GM12878 (cell line): ENCODE measurements around the gene BBS9. TPM values are rescaled to one million over a fixed set of nuclear protein-coding genes. Genes with fewer than 3 reads are reported as not detected.

Source experiments
- BCLAF1 ChIP-seq: fragments of 450-650 bp; IDR thresholded peaks from 2 replicates; pipeline ENCODE4 v1.6.1; 2017; ENCODE audit warnings: antibody characterized with exemption, mild to moderate bottlenecking, moderate library complexity
- CEBPZ ChIP-seq: fragments of 150-350 bp; IDR thresholded peaks from 2 replicates; pipeline ENCODE4 v1.6.1; 2016; ENCODE audit warnings: low read depth, low read length
- ETV6 ChIP-seq, 2 experiments: fragments of 450-650 bp in 1 of 2; IDR thresholded peaks in 1 of 2; conservative IDR thresholded peaks in 1 of 2; 2 replicates each; pipeline ENCODE4 v1.6.1; 2014; ENCODE audit warnings: antibody characterized with exemption in 1 of 2, borderline replicate concordance in 1 of 2, low read depth in 1 of 2, mild to moderate bottlenecking in 1 of 2, moderate library complexity in 1 of 2
- KAT2A ChIP-seq: conservative IDR thresholded peaks from 2 replicates; pipeline ENCODE4 v1.6.1; 2011; ENCODE audit warnings: low read depth, low read length; ENCODE audit not compliant: control insufficient read depth
- MAX ChIP-seq: IDR thresholded peaks from 2 replicates; pipeline ENCODE4 v1.6.1; 2012; ENCODE audit warnings: low read depth, low read length, improper control_type of control experiment
- MXI1 ChIP-seq: fragments of 150-350 bp; IDR thresholded peaks from 2 replicates; pipeline ENCODE4 v1.6.1; 2011; ENCODE audit warnings: low read depth, mild to moderate bottlenecking, inconsistent platforms, low read length, improper control_type of control experiment
- SIX5 ChIP-seq: IDR thresholded peaks from 2 replicates; pipeline ENCODE4 v1.6.1; 2011; ENCODE audit warnings: mild to moderate bottlenecking, low read depth, low read length, moderate library complexity; ENCODE audit not compliant: severe bottlenecking
- SP1 ChIP-seq: IDR thresholded peaks from one replicate; pipeline ENCODE4 v1.6.1; 2011; ENCODE audit warnings: low read depth, low read length
- ZBED1 ChIP-seq: IDR thresholded peaks from 2 replicates; pipeline ENCODE4 v1.6.1; 2016; ENCODE audit warnings: borderline replicate concordance
- ZSCAN29 ChIP-seq: fragments of 450-650 bp; IDR thresholded peaks from 2 replicates; pipeline ENCODE4 v1.6.1; 2017; ENCODE audit warnings: mild to moderate bottlenecking, moderate library complexity
- polyA plus RNA-seq, 11 experiments: library from polyadenylated mRNA; depleted of rRNA in 4 of 11; unstranded in 6 of 11; stranded (reverse) in 5 of 11; fragments of >200 nt; fragmentation: Nextera tagmentation in 4 of 11; fragmentation: Illumina TruSeq in 1 of 11; extraction: Ambion mirVana in 4 of 11; extraction: Trizol in 1 of 11; gene quantifications; 1 replicate in 1 of 11; 2 replicates in 10 of 11; pipeline versions ENCODE4 v1.2.1 to v1.2.3, GENCODE V29; 2011 to 2016; ENCODE audit warnings: inconsistent platforms in 2 of 11, missing spikeins in 2 of 11, low read depth in 1 of 11
- total RNA-seq, 4 experiments: library from RNA; depleted of rRNA in 3 of 4; stranded (reverse); fragments of >200 nt in 3 of 4; fragmentation: Illumina TruSeq in 1 of 4; extraction: Trizol in 1 of 4; gene quantifications; 2 replicates each; pipeline versions ENCODE4 v1.2.1 to v1.2.3, GENCODE V29; 2013 to 2021
- TF ChIP-seq, protein P1 (sequence below): fragments of 450-650 bp; IDR thresholded peaks from 2 replicates; pipeline ENCODE4 v1.6.1; 2016; ENCODE audit warnings: mild to moderate bottlenecking
- TF ChIP-seq, protein P2 (sequence below): fragments of 450-650 bp; IDR thresholded peaks from 2 replicates; pipeline ENCODE4 v1.6.1; 2017; ENCODE audit warnings: mild to moderate bottlenecking, moderate library complexity
- TF ChIP-seq, protein P3 (sequence below): fragments of 450-650 bp; IDR thresholded peaks from 2 replicates; pipeline ENCODE4 v1.6.1; 2016; ENCODE audit warnings: mild to moderate bottlenecking

Gene BBS9
- total and polyA plus RNA-seq, 10 of the 15 experiments (the other 5 are each of a cell fraction or from before 2014, with no cell fraction given): 1.2 to 5.6 (median 2.3) TPM

GRCh38 chr7:33107136-33108066 is 22.0 kb upstream of the BBS9 start (continued):
- TF ChIP-seq BCLAF1 (no peak), MXI1 (0 out of 2 replicates have a peak, but pooled peaks have one; percentile 20), CEBPZ (no peak), SP1 (no peak), MAX (no peak), ZSCAN29 (no peak), SIX5 (no peak), ETV6 (conservative IDR thresholded peaks at IDR 0.05 in 1 of 2, IDR thresholded peaks at IDR 0.05 in 1 of 2; ENCODE audit: borderline replicate concordance in 1 of 2, low read depth in 1 of 2) (no peak), ZBED1 (no peak), KAT2A (no peak)
- TF ChIP-seq, protein P1, sequence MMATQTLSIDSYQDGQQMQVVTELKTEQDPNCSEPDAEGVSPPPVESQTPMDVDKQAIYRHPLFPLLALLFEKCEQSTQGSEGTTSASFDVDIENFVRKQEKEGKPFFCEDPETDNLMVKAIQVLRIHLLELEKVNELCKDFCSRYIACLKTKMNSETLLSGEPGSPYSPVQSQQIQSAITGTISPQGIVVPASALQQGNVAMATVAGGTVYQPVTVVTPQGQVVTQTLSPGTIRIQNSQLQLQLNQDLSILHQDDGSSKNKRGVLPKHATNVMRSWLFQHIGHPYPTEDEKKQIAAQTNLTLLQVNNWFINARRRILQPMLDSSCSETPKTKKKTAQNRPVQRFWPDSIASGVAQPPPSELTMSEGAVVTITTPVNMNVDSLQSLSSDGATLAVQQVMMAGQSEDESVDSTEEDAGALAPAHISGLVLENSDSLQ: 0 out of 2 replicates have a peak, but pooled peaks have one; percentile 11
- TF ChIP-seq, protein P2, sequence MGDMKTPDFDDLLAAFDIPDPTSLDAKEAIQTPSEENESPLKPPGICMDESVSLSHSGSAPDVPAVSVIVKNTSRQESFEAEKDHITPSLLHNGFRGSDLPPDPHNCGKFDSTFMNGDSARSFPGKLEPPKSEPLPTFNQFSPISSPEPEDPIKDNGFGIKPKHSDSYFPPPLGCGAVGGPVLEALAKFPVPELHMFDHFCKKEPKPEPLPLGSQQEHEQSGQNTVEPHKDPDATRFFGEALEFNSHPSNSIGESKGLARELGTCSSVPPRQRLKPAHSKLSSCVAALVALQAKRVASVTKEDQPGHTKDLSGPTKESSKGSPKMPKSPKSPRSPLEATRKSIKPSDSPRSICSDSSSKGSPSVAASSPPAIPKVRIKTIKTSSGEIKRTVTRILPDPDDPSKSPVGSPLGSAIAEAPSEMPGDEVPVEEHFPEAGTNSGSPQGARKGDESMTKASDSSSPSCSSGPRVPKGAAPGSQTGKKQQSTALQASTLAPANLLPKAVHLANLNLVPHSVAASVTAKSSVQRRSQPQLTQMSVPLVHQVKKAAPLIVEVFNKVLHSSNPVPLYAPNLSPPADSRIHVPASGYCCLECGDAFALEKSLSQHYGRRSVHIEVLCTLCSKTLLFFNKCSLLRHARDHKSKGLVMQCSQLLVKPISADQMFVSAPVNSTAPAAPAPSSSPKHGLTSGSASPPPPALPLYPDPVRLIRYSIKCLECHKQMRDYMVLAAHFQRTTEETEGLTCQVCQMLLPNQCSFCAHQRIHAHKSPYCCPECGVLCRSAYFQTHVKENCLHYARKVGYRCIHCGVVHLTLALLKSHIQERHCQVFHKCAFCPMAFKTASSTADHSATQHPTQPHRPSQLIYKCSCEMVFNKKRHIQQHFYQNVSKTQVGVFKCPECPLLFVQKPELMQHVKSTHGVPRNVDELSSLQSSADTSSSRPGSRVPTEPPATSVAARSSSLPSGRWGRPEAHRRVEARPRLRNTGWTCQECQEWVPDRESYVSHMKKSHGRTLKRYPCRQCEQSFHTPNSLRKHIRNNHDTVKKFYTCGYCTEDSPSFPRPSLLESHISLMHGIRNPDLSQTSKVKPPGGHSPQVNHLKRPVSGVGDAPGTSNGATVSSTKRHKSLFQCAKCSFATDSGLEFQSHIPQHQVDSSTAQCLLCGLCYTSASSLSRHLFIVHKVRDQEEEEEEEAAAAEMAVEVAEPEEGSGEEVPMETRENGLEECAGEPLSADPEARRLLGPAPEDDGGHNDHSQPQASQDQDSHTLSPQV: no peak
- TF ChIP-seq, protein P3, sequence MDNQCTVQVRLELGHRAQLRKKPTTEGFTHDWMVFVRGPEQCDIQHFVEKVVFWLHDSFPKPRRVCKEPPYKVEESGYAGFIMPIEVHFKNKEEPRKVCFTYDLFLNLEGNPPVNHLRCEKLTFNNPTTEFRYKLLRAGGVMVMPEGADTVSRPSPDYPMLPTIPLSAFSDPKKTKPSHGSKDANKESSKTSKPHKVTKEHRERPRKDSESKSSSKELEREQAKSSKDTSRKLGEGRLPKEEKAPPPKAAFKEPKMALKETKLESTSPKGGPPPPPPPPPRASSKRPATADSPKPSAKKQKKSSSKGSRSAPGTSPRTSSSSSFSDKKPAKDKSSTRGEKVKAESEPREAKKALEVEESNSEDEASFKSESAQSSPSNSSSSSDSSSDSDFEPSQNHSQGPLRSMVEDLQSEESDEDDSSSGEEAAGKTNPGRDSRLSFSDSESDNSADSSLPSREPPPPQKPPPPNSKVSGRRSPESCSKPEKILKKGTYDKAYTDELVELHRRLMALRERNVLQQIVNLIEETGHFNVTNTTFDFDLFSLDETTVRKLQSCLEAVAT: no peak; the same call in 1 of the 2 replicates
